AG04450 (cell line): ENCODE measurements around the gene BRD3OS. TPM values are rescaled to one million over a fixed set of nuclear protein-coding genes. Genes with fewer than 3 reads are reported as not detected.

Experiments
- CTCF ChIA-PET: fragments of 300-600, 350-600 bp; formaldehyde crosslinking; extraction: SDS; loops from one replicate; lab custom pipeline; 2022; ENCODE audit warnings: antibody characterized with exemption, inconsistent platforms; lab: Charles Lee
- POLR2A ChIA-PET: fragments of 350-600 bp; formaldehyde crosslinking; extraction: SDS; loops from one replicate; lab custom pipeline; 2021; ENCODE audit warnings: antibody characterized with exemption, inconsistent platforms; lab: Yijun Ruan, JAX
- DNase-seq: peaks from one replicate; pipeline ENCODE4 v3.0.0-alpha.2; 2011; ENCODE audit warnings: low read depth, low spot score
- H3K27ac ChIP-seq: one replicate; pipeline ENCODE4 v1.5.1; 2012; ENCODE audit warnings: low read depth, low read length, control low read depth
- H3K27me3 ChIP-seq: one replicate; pipeline ENCODE4 v1.6.0; 2012; ENCODE audit warnings: low read length; ENCODE audit not compliant: control insufficient read depth, insufficient read depth
- H3K4me3 ChIP-seq: 2 replicates; pipeline ENCODE4 v1.5.1; 2011; ENCODE audit warnings: mild to moderate bottlenecking, low read depth, low read length, control low read depth
- H3K9me3 ChIP-seq: 2 replicates; pipeline ENCODE4 v1.5.1; 2012; ENCODE audit warnings: low read length; ENCODE audit not compliant: control insufficient read depth, insufficient read depth
- CTCF ChIP-seq: IDR thresholded peaks from 2 replicates; pipeline ENCODE4 v1.5.1; 2011; ENCODE audit warnings: low read depth, low read length, control low read depth, inconsistent platforms
- polyA plus RNA-seq: library from polyadenylated mRNA; depleted of rRNA; stranded (reverse); fragments of >200 nt; gene quantifications from 2 replicates; pipeline ENCODE4 v1.2.3, GENCODE V29; 2011

Gene BRD3OS
- polyA plus RNA-seq, 1 experiment = 20.2 TPM

DNA sequence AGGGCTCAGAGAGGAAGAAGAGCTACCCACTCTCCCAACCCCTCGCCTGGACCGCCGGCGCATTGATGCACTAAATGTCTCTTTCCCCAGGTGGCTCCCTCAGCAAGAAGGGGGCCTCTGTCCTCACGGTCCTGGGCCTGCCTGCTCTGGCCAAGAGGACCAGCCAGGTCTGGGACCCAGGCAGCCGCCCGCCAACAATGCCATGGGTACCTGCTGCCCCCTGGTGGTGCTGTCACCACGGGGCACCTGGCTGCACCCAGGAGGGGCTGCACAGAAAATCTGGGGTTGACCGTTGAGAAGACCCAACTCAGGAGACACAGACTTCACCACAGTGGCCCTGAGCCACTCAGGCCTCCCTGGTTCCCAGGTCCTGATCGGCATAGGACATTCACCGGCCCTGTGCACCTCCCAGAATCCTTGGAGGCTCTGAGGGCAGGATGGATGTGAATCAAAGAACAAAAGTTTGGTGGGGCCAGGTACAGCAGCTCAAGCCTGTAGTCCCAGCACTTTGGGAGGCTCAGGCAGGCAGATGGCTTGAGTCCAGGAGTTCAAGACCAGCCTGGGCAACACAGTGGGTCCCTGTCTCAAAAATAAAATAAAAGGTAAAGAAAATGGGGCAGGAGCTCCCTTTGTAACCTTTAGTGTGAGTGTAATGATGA, 30.8 kb upstream of the BRD3OS start:
- Histone ChIP-seq H3K27ac (no peak overlapping the region), H3K4me3 (no peak overlapping the region), H3K27me3 (peaks cover 4% of the 10 kb centered on the region), H3K9me3 (no peaks in the 10 kb centered on the region; the same call in 1 of the 2 replicates)
- peak; percentile 99 for TF ChIP-seq CTCF
- ChIA-PET CTCF (interaction anchor here (0.6 to 5.3 kb wide), 27 partner anchors 14 to 1287 kb away, joined by 3 to 119 read pairs (median 4); partner anchors contain the start of gene BRD3OS), POLR2A (interaction anchor here (1.4 kb wide), 1 partner anchor 212 kb away, joined by 4 read pairs; no protein-coding TSS in a partner anchor)
- DNase-seq = no peak

GRCh38 chr9:133995012-133995896, 30.0 kb upstream of the BRD3OS start:
- ChIA-PET CTCF (interaction anchor here (0.8 to 5.3 kb wide), 19 partner anchors 15 to 252 kb away, joined by 3 to 119 read pairs (median 4); partner anchors contain the start of gene BRD3OS), POLR2A (no interaction called here)
- Histone ChIP-seq H3K9me3 (no peaks in the 10 kb centered on the region; the same call in 1 of the 2 replicates), H3K27me3 (peaks cover 4% of the 10 kb centered on the region), H3K27ac (no peak overlapping the region), H3K4me3 (no peak overlapping the region)
- no peak for DNase-seq
- peak; percentile 32; the same call in 1 of the 2 replicates for TF ChIP-seq CTCF

GRCh38 chr9:133996531-133997520, 28.5 kb upstream of the BRD3OS start:
- peak; percentile 4; the same call in 1 of the 2 replicates for TF ChIP-seq CTCF
- peaks cover 4% of the 10 kb centered on the region for H3K27me3 ChIP-seq
- POLR2A ChIA-PET = interaction anchor here (0.9 kb wide), 1 partner anchor 9 kb away, joined by 3 read pairs; no protein-coding TSS in a partner anchor
- no peak for DNase-seq
- no peaks in the 10 kb centered on the region; the same call in 1 of the 2 replicates for H3K9me3 ChIP-seq
- no peak overlapping the region for H3K4me3 ChIP-seq
- H3K27ac ChIP-seq = no peak overlapping the region
- CTCF ChIA-PET = interaction anchor here (4.4 to 5.3 kb wide), 2 partner anchors 203 to 214 kb away, joined by 105 to 119 read pairs; no protein-coding TSS in a partner anchor

DNA sequence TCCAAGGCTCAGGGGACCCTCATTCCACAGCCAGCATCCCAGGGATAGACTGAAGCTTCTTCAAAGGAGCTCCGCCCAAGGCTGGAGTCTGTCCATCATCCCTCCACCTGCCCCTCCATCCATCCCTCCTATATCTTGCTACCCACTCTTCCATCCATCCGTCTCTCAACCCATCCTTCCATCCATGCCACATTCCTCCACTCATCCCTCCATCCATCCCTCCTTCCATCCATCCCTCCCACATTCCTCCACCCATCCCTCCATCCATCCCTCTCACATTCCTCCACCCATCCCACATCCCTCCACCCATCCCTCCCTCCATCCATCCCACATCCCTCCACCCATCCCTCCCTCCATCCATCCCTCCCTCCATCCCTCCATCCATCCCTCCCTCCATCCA, 27.7 kb upstream of the BRD3OS start:
- POLR2A ChIA-PET = no interaction called here
- TF ChIP-seq CTCF = no peak
- DNase-seq = no peak
- CTCF ChIA-PET = interaction anchor here (0.6 to 5.3 kb wide), 2 partner anchors 27 to 215 kb away, joined by 3 to 119 read pairs; partner anchors contain the start of gene BRD3OS
- peaks cover 4% of the 10 kb centered on the region for H3K27me3 ChIP-seq
- H3K27ac ChIP-seq = no peak overlapping the region
- H3K9me3 ChIP-seq = no peaks in the 10 kb centered on the region; the same call in 1 of the 2 replicates
- H3K4me3 ChIP-seq = no peak overlapping the region
